SK-N-MC (cell line): Measurements from ENCODE around the gene MLEC.

Source experiments
- EZH2 ChIP-seq: fragments of 200-600 bp; sonication (generic); IDR thresholded peaks from one replicate; pipeline ENCODE4 v1.6.1; 2017; ENCODE audit warnings: antibody characterized with exemption
- FOXP2 ChIP-seq: optimal IDR thresholded peaks from 2 replicates; pipeline ENCODE3; 2011; ENCODE audit warnings: mild to moderate bottlenecking, moderate library complexity; ENCODE audit not compliant: insufficient read depth; ENCODE audit errors: extremely low read length, control extremely low read depth
- POLR2AphosphoS5 ChIP-seq: IDR thresholded peaks from 2 replicates; pipeline ENCODE4 v1.6.1; 2012; ENCODE audit warnings: mild to moderate bottlenecking, low read depth, low read length, borderline replicate concordance

GRCh38 chr12:120741476-120742421 lies 54.8 kb downstream of the MLEC start:
- no peak for TF ChIP-seq EZH2
- TF ChIP-seq POLR2AphosphoS5: no peak
- no peak for TF ChIP-seq FOXP2
